ENCODE data around the gene RADIL. TPM values are rescaled to one million over a fixed set of nuclear protein-coding genes. Genes with fewer than 3 reads are reported as not detected.

RADIL gene
- total and polyA plus RNA-seq, 11 donors: 1.1 to 9.0 (median 3.4) TPM

DNA sequence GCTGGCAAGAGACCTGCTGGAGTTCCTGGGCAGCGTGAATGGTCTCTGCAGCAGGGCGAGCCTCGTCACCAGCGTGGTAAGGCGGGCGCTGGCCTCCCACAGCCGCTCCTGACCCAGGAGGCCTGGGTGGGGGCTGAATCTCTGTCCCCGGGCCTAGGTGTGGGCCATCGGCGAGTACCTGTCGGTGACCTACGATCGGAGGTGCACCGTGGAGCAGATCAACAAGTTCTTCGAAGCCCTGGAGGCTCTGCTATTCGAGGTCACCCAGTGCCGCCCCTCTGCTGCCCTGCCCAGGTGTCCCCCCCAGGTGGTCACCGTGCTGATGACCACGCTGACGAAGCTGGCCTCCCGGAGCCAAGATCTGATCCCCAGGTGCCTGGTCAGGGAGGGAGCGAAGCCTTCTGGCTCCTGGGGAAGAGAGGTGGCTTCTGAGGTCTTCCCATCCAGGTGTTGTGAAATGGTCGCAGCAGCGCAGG is 93.0 kb downstream of the RADIL start:
- DNase-seq: peak in 1 of 5 donors; percentile 51
- Histone ChIP-seq H3K9me3 (no peaks in the 10 kb centered on the region), H3K27ac (no peak overlapping the region), H3K4me1 (peaks cover 0 to 10% (median 5%) of the 10 kb centered on the region in 12 donors), H3K36me3 (peaks cover 0 to 64% (median 54%) of the 10 kb centered on the region in 9 donors), H3K4me3 (no peak overlapping the region), H3K27me3 (no peaks in the 10 kb centered on the region)
- intact Hi-C loops (cut with DNase I): loop anchor here in 2 of 10 donors (10.0 kb wide), 2 partner anchors 94 to 294 kb away; partner anchors contain the start of gene RADIL (in 1 of the 2)
- TF ChIP-seq, protein P1, sequence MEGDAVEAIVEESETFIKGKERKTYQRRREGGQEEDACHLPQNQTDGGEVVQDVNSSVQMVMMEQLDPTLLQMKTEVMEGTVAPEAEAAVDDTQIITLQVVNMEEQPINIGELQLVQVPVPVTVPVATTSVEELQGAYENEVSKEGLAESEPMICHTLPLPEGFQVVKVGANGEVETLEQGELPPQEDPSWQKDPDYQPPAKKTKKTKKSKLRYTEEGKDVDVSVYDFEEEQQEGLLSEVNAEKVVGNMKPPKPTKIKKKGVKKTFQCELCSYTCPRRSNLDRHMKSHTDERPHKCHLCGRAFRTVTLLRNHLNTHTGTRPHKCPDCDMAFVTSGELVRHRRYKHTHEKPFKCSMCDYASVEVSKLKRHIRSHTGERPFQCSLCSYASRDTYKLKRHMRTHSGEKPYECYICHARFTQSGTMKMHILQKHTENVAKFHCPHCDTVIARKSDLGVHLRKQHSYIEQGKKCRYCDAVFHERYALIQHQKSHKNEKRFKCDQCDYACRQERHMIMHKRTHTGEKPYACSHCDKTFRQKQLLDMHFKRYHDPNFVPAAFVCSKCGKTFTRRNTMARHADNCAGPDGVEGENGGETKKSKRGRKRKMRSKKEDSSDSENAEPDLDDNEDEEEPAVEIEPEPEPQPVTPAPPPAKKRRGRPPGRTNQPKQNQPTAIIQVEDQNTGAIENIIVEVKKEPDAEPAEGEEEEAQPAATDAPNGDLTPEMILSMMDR (IDR thresholded peaks at IDR 0.05): no peak
- TF ChIP-seq POLR2A (IDR thresholded peaks at IDR 0.05): no peak
- ATAC-seq: no peak
- 94 to 96% (median 95%) methylated on average over 4 to 24 of the region's 24 CpGs for WGBS, 4 donors

DNA sequence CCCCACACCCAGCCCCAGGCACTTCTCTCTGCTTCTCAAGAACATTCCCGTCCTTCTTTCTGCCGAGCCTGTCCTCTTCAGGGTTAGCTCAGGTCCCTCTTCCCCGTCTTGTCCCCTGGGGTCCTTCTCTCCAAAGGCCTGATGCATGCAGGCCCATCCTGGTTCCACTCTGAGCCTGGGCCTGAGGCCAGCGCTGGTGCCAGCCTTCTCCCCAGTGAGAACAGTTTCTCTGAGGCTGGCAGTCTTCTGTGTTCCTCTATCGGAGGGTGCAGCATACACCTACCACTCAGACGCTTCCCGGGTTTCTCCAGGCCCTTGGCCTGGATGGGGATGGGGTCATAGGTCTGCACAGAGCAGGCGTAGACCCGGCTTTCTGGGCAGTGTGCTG is 93.4 kb downstream of the RADIL start:
- intact Hi-C loops (cut with DNase I): loop anchor here in 2 of 10 donors (10.0 kb wide), 2 partner anchors 95 to 295 kb away; partner anchors contain the start of gene RADIL (in 1 of the 2)
- Histone ChIP-seq H3K27me3 (no peaks in the 10 kb centered on the region), H3K4me1 (peaks cover 0 to 12% (median 5%) of the 10 kb centered on the region in 12 donors), H3K27ac (no peak overlapping the region), H3K9me3 (no peaks in the 10 kb centered on the region), H3K36me3 (peaks cover 0 to 68% (median 59%) of the 10 kb centered on the region in 9 donors), H3K4me3 (no peak overlapping the region)
- TF ChIP-seq POLR2A (IDR thresholded peaks at IDR 0.05): no peak
- TF ChIP-seq, protein P1 (IDR thresholded peaks at IDR 0.05): no peak
- WGBS, 4 donors: 64 to 86% (median 83%) methylated on average over 5 to 9 of the region's 9 CpGs
- ATAC-seq (no peak), DNase-seq (no peak)

DNA sequence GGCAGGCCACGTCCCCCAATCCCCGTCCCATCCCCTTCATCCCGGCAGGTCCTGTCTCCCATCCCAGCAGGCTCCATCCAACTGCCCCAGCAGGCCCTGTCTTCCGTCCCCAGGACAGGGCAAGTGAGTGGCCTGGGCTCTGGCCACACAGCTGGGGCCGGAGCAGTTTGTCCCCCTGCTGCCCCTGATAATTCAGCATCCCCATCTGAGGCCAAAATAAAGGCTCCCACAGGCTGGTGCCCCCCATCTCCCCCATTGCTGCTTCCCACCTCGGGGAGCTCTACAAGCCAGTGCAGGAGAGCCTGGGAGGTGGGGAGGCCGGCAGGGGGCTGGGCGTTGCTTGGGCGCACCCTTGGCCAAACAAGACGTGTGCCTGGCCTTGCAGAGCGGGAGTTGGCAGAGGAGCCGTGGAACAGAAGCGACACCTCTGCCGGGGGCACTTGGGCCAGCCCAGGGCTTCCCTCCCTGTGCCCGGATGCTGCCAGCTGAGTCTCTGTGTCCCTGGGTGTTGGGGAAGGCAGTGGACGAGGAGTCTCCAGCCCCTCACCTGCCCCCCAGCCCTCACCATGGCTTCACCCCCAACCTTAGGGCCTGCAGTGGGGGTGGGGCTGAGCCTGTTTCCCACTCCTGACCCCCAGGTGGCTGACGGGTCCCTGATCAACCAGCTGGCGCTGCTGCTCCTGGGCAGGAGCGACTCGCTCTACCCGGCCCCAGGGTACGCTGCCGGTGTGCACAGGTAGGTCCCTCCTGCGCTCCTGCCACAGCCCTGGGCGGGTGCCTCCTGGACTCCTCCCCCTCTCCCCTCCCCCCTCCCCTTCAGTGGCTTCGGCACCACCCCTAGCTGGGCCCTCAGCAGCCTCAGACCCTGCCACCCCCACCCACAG is 94.1 kb downstream of the RADIL start:
- TF ChIP-seq POLR2A (IDR thresholded peaks at IDR 0.05): no peak
- TF ChIP-seq, protein P1 (IDR thresholded peaks at IDR 0.05): no peak
- ATAC-seq (peak in 1 of 4 donors; percentile 20), DNase-seq (peak in 2 of 5 donors; percentile 21 to 53)
- no peaks in the 10 kb centered on the region for H3K27me3 ChIP-seq
- no peak overlapping the region for H3K27ac ChIP-seq
- H3K4me3 ChIP-seq: no peak overlapping the region
- H3K4me1 ChIP-seq: peaks cover 0 to 17% (median 5%) of the 10 kb centered on the region in 12 donors
- H3K36me3 ChIP-seq: peaks cover 0 to 75% (median 63%) of the 10 kb centered on the region in 9 donors
- intact Hi-C loops (cut with DNase I): loop anchor here in 2 of 10 donors (10.0 kb wide), 2 partner anchors 95 to 295 kb away; partner anchors contain the start of gene RADIL (in 1 of the 2)
- no peaks in the 10 kb centered on the region for H3K9me3 ChIP-seq
- 83 to 93% (median 91%) methylated on average over 15 to 26 of the region's 26 CpGs for WGBS, 4 donors

DNA sequence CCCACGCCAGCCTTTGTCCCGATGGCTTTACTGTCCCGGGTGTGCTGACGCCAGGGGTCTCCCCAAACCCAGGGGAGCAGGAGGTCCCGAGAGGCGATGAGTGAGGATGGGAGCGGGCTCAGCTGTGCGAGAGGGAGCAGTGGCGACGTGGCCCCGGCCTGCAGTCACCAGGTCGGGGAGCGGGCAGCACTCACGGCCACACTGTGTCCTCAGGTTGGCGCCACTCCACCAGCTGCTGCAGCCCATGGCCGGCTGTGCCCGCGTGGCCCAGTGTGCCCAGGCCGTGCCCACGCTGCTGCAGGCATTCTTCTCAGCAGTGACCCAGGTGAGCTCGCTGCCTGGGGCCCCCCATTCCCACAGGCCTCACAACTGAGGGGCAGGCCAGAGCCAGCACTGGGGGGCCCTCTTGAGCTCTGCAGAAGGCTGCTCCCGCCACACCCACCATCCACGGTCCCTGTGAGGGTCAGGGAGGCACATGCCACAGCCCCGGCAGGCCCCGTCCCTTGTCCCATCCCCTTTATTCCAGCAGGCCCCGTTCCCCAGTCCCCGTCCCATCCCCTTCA is 94.8 kb downstream of the RADIL start:
- Histone ChIP-seq H3K4me1 (peaks cover 0 to 22% (median 5%) of the 10 kb centered on the region in 12 donors), H3K36me3 (peaks cover 0 to 82% (median 67%) of the 10 kb centered on the region in 9 donors), H3K9me3 (no peaks in the 10 kb centered on the region), H3K27ac (no peak overlapping the region), H3K4me3 (no peak overlapping the region), H3K27me3 (no peaks in the 10 kb centered on the region)
- intact Hi-C loops (cut with DNase I): no loop called here
- ATAC-seq: no peak
- DNase-seq: peak in 1 of 5 donors; percentile 58
- 91 to 95% (median 94%) methylated on average over 24 to 27 of the region's 27 CpGs for WGBS, 4 donors
- no peak for TF ChIP-seq POLR2A (IDR thresholded peaks at IDR 0.05)
- TF ChIP-seq, protein P1 (IDR thresholded peaks at IDR 0.05): no peak

All from heart left ventricle (tissue), 16 donors.